Islet of Langerhans (tissue), 1 donor: ENCODE measurements around the gene DOK3.
"Not testable (repeated sequence)": the region's sequence is repeated elsewhere in the genome, so short reads cannot be mapped to it uniquely, and the experiment has no call there.

Experiments
- FAIRE-seq: peaks from one replicate; lab custom pipeline; 2011; peaks lifted over from hg19 to GRCh38; lab: Jason Lieb, UNC

Gene DOK3

GRCh38 chr5:177535125-177535524 is 25.5 kb upstream of the DOK3 start:
- FAIRE-seq: no peak

- FAIRE-seq: not testable (repeated sequence)
Observed at GRCh38 chr5:177534433-177534832, 24.8 kb upstream of the DOK3 start.

DNA sequence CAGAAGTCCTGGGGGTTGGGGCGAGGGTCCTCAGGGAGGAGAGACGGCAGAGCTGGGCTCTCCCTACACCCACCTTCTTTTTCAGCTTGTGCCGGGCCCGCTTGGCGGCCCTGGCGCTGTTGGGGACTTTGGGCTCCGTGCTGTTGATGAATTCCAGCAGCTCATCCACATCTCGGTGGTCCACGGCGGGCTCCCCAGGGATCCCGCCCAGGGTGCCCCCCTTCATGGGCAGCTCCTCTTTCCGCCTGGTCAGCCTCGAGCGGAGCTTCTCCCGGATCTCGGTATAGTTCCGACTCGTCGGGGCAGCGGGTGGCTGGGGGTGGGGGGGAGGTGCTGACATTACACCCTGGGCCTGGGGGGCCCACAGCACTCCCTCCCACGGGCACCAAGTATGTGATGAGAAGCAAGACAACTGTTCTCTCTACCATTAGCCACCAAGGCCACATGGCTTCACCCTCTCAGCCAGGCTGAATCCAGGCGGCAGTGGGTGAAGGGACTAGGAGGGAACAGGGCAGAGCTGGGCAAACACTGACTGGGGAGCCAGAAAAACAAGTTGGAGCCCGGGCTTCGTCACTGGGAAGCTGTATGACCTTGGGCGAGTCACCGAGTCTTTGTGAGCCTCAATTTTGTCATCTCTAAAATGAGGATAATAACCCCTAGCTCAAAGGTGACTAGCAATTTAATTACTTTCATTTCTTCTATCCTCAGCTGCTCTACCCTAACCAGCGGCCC is 21.7 kb upstream of the DOK3 start:
- no peak for FAIRE-seq

- no peak for FAIRE-seq
Observed at GRCh38 chr5:177530638-177531037, 21.0 kb upstream of the DOK3 start.

DNA sequence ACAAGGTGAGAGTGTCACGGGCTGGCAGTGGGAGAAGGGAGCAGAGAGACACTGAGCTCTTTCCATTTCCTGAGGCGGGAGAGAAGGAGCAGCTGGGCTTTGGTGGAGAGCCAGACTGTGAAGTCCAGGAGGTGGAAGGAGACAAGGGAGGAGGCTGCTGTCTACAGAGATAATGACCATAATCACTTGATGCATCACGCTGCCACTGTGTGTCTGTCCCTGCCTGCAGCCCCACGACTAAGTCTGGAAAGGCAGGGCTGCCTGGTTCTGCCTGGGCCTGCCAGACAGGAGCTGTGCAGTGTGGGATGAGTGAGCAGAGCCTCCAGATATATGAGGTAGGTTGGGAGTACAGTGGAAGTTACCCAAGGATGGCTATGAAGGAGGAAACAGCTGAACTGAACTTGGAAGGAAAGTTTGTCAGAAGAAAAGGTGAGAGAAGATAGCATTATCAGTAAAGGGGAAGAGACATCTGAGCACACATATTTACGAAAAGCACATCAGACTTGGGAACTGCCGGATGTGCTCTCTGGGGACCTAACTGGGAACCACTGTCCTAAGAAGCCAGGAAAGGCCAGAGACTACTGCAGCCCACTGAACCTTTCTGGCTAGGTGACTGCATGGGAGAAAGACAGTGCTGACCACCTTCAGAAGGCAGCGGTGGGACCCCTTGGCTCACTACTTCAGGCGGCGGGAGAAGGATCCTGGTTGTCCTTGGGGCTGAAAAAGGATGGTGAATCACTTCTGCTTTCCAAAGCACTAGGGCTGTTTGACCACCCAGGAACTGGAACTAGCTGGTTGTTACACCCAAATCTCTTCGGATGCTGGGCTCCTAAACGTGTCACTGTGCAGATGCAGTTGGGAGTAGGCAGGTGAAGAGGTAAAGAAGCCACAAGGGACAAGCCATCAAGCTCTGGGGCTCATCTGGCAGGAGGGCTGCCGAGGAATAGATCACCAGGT is 19.9 kb upstream of the DOK3 start:
- no peak for FAIRE-seq

- no peak for FAIRE-seq
Observed at GRCh38 chr5:177528631-177529030, 19.0 kb upstream of the DOK3 start.

- FAIRE-seq: no peak
Observed at GRCh38 chr5:177527595-177527994, 18.0 kb upstream of the DOK3 start.

GRCh38 chr5:177526791-177527190 is 17.2 kb upstream of the DOK3 start:
- no peak for FAIRE-seq

GRCh38 chr5:177526191-177526590 is 16.6 kb upstream of the DOK3 start:
- no peak for FAIRE-seq

DNA sequence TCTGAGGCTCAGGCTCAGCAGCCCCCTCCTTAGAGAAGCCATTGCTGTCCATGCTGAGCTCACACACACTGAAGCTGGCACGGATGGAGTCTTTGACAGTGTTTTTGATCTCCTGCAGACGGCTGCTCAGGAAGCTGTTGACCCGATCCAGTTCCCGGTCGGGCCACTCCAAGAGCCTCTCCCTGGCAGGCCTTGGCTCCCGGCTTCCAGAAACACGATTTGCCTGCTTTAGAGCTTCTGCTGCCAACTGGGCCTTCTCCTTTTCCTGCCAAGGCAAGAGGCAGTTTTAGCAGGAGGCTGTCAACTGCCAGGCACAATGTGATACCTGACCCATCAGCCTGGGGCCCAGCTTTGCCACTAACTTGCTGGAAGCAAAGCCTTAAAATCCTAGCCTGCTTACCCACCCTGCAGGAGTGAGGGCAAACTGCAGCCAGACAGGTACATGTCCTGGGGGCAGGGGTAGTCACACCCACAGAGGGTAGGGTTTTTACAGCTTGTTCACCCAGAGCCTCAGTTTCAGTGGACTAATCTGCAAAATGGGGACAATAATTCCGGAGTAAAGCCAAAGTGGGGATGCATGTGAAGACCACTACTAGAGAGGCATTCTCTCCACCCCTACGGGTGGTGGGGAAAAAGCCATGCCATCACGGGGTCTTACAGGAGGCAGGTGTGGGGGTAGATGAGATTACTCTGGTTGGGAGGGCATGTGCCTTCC is 15.5 kb upstream of the DOK3 start:
- no peak for FAIRE-seq

GRCh38 chr5:177524539-177524900 is 14.9 kb upstream of the DOK3 start:
- FAIRE-seq: no peak

GRCh38 chr5:177523711-177524538 is 14.3 kb upstream of the DOK3 start:
- no peak for FAIRE-seq

DNA sequence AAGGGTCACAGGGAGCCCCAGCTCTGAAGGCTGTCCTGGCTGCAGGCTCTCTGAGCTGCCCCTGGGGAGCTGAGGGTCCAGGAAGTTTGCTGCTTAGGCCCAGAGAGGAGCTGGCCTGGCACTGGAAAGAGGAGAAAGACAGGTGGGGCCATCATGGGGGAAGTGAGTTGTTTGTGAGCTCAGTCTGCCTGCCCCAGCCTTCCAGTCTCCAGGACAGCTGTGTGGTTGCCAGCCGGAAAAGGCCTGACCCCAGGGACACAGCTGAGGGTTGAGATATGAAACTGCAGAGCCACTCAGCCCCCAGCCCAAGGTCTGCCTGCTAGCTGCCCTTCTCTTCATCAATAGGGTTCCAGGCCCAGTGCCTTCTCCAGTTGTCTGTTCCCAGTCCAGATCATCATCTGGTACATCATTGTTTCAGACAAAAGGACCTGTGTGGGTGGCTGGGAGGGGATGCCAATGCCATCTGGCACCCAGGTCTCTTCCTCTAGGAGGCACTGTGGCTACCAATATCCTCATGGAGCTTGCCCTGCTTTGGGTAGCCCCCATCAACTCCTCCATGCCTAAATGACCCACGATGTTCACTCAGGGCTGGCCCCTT is 11.4 kb upstream of the DOK3 start:
- FAIRE-seq: no peak

DNA sequence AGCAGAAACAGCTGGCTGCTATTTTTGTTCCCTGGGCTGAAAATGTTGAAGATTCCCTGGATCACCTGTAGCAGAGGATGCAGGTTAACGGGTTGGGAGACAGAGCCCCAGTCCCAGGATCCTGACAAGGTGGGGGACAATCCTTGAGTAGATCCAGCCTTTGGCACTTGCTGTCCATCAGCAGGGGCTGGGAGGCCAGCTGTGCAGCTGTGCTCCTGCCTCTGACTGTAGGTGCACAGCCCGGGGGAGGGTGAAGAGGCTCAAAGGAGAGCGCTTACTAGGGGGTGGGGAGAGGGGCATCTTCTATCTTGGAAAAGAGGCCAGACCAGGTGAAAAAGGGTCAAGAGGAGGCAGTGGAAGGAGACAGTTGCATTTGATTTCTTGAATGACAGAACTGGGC is 10.6 kb upstream of the DOK3 start:
- FAIRE-seq: no peak

DNA sequence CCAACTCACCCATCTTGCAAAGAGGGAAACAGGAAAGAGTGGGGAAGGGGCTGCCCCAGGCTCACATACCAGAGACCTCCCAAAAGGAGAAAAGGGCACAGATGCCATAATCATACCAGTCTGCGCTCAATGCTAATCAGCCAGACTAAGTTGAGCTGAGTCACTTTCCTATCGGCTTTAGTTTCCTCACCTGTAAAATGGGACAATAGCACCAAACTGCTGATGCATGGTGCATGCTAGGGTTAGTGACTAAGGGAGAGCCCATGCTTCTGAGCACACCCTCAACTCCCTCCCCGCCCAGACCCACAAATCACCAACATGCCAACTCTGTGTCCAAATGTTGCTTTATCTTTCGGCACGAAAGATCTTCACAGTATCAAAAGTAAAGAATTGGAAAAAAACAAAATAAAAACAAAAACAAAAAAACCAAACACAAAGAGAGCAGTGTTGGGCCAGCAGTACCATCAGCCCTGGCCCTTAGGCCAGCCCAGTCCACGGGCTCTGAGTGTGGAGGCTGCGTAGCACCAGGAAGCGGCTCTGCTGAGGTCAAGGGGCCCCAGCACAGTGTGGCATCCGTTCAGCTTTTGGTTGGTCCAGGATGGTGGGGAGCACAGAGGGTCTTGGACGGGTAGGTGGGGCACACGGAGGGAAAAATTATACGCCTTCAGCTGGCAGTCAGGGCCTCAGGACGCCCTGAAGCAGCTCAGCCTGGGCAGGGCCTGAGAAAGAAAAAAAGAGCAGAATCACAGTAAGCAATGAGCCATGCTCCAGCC is 10.0 kb upstream of the DOK3 start:
- no peak for FAIRE-seq

GRCh38 chr5:177516601-177517568 is 7.3 kb upstream of the DOK3 start, which contains the start of gene DDX41:
Gene DDX41, minus strand, starts transcription at chr5:177516961. Its CDS starts 16 bp downstream, at chr5:177516945.
- FAIRE-seq: peak; percentile 80

DNA sequence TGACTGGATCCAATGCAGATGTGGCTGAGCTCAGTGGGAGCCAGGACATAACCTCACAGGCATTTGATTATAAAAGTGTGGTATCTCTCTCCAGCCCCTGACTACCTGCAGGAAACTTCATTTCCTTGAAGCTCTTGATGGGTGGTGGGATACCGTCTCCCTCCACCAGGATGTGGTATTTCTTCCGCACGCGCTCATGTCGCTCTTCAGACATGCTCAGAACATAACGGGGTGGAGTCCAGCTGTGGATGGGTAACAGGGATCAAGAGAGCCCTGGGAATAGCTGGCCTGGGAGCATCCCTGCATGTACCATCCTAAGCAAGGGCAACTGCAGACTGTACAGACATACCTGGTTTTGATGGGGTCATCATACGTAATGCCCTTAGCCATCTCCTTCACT is 6.0 kb upstream of the DOK3 start:
- no peak for FAIRE-seq

DNA sequence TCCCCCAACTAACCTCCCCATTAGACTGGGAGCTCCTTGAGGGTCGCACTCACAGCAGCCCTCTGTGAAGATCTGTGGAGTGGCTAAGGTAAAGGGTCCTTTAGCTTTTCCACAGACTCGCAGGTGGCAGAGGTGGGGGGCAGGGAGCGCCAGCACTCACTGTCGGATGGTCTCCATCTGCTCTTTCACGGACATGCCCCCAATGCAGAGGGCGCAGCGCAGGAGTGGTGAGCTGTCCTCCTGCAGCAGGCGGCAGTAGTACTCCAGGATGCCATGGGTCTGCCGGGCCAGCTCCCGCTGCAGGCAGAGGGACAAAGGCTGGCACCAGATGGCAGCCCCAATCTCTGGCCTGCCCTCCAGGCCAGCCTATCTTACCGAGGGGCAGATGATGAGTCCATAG is 4.9 kb upstream of the DOK3 start:
- no peak for FAIRE-seq

GRCh38 chr5:177513500-177513899 is 3.9 kb upstream of the DOK3 start:
- no peak for FAIRE-seq
